NCI-H1105 (cell line): ENCODE measurements around the gene RNF2.
"Not testable (repeated sequence)": the region's sequence is repeated elsewhere in the genome, so short reads cannot be mapped to it uniquely, and the experiment has no call there.

Experiments used
- DNase-seq: peaks from one replicate; lab custom pipeline; 2025; lab: John Stamatoyannopoulos, UW

The RNF2 gene

GRCh38 chr1:185050823-185051451 is 5.6 kb downstream of the RNF2 start:
- peak; percentile 52 for DNase-seq

DNA sequence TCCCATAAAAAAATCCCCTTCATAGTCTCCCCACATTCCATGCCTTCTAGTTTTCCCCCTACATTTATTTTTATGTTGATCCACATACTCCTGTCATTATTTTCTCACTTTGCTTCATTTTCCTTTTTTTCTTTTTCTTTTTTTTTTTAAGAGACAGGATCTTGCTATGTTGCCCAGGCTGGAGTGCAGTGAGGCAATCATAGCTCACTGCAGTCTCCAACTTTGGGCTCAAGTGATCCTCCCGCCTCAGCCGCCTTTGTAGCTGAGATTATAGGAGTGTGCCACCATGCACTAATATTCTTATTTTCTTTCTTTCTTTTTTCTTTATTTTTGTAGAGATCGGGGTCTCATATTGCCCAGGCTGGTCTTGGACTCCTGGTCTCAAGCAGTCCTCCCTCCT is 7.8 kb downstream of the RNF2 start:
- no peak for DNase-seq

- no peak for DNase-seq
Measured at GRCh38 chr1:185054365-185055060, 9.2 kb downstream of the RNF2 start.

GRCh38 chr1:185058110-185058509 is 12.8 kb downstream of the RNF2 start:
- DNase-seq, result no peak

- no peak for DNase-seq
Measured at GRCh38 chr1:185058876-185059275, 13.5 kb downstream of the RNF2 start.

DNA sequence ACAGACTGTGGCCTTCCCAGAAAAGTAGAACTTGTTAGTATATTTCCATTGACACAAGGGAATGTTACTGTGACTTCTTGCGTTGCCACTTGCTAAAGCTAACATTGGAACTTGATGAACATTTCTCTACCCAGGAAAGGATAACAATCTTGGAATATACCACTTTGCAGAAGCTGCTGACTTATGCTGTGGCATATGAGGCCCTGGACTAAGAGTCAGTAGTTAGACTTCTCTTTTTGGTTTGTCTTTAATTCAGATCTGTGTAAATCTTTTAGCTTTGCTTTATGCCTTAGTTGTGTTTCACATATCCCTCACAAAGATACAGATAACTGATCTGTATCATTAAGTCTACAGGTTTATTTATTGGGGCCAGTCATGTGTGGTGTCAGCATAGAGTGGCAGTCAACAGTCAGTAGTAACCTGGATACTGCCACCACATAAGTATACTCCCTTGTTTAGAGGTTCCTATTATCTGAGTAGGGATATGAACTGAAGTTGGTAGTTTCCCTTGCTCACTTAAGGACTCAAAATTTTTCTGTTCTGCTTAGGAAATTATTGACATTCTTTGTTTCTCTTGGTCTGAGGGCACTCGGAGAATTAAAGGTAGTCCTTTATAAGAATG is 14.7 kb downstream of the RNF2 start:
- no peak for DNase-seq

GRCh38 chr1:185062710-185063370 is 17.5 kb downstream of the RNF2 start:
- no peak for DNase-seq

GRCh38 chr1:185063719-185064118 is 18.4 kb downstream of the RNF2 start:
- DNase-seq, result no peak

DNA sequence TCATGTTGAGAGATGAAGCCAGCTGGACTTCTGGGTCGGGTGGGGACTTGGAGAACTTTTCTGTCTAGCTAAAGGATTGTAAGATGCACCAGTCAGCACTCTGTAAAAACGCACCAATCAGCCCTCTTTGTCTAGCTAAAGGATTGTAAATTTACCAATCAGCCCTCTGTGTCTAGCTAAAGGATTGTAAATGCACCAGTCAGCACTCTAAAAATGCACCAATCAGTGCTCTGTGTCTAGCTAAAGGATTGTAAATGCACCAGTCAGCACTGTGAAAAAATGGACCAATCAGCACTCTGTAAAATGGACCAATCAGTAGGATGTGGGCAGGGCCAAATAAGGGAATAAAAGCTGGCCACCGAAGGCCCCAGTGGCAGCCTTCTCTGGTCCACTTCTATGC is 19.6 kb downstream of the RNF2 start:
- not testable (repeated sequence) for DNase-seq

DNA sequence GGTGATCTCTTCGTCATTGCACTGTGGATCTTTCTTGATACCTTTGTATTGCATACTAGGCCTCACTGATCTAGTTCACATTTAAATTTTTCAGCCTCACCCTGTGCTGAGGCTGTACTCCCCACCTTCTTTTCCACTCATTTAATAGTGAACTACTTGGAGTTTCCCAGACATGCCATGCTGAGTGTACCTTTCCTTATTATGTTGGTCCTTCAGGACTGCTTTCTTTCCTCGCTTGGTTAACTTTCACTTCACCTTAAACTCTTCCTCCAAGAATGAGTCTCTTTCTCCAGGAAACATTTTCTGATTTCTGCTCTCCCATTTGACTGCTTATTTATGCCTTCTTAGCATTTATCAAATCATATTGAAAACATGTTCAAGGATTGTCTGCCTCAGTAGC is 20.8 kb downstream of the RNF2 start:
- no peak for DNase-seq

DNA sequence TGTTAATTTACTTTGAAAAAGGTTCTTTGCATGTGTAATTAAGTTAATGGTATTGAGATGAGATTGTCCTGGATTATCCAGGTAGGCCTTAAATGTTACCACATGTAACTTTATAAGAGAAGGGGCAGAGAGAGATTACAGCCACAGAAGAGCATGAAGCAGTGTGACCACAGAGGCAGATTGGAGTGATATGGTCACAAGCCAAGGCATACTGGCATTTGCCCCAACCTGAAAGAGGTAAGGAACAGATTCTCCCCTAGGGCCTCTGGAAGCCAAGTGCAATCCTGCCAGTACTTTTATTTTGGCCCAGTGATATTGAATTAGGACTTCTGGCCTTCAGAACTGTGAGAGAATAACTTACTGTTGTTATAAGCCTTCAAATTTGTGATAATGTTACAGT is 23.0 kb downstream of the RNF2 start:
- no peak for DNase-seq

- no peak for DNase-seq
Measured at GRCh38 chr1:185069202-185069772, 23.9 kb downstream of the RNF2 start.

GRCh38 chr1:185070051-185070450 is 24.7 kb downstream of the RNF2 start:
- no peak for DNase-seq

DNA sequence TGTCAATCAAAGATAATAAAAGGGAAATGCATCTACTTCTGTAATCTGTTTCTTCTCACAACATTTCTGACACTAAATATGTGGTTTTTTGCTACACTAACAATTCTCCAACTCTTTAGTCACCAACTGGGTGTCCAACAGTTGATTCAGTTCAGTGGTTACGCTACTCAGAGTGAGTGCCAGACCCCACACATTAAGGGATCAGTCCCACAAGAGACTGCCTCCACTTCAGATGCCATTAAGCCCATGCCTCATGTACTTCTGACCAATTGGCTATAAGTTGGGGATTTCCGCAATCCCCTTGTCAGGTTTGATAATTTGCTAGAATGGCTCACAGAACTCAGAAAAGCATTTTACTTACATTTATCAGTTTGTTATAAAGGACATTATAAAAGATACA is 28.4 kb downstream of the RNF2 start:
- no peak for DNase-seq

- no peak for DNase-seq
Measured at GRCh38 chr1:185074307-185074706, 28.9 kb downstream of the RNF2 start.

DNA sequence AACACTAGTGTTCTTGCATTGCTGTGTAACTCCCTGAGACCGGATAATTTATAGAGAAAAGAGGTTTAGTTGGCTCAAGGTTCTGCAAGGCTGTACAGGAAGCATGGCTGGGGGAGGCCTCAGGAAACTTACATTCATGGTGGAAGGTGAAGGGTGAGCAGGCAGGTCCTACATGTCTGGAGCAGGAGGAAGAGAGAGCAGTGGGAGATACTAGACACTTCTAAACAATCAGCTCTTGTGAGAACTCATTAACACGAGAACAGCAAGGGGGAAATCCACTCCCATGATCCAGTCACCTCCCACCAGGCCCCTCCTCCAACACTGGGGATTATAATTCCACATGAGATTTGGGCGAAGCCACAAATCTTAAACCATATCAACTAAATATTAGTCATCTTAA is 30.1 kb downstream of the RNF2 start:
- DNase-seq, result no peak

- no peak for DNase-seq
Measured at GRCh38 chr1:185077374-185077773, 32.0 kb downstream of the RNF2 start.

GRCh38 chr1:185080422-185080821 is 35.1 kb downstream of the RNF2 start:
- no peak for DNase-seq

- no peak for DNase-seq
Measured at GRCh38 chr1:185083818-185084217, 38.5 kb downstream of the RNF2 start.

GRCh38 chr1:185087101-185087500 is 41.7 kb downstream of the RNF2 start:
- DNase-seq, result no peak

DNA sequence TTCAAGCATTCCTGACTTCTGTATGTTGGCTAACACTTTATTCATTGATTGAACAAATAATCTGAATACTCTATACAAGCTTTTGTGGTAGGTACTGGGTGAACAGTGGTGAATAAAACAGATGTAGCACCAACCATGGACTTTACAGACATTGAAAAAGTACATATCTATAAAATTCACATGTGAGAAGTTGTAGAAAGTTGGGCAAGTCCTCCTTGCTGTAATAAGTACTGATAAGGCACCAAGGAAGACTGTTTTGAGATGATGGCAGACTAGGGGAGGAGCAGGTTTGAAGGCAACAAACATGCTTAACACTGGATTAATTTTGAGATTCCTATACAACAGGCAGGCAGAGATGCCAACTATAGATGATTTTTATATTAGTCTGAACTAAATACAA is 42.4 kb downstream of the RNF2 start:
- DNase-seq, result no peak

- peak; percentile 34 for DNase-seq
Measured at GRCh38 chr1:185091480-185091879, 46.1 kb downstream of the RNF2 start.

DNA sequence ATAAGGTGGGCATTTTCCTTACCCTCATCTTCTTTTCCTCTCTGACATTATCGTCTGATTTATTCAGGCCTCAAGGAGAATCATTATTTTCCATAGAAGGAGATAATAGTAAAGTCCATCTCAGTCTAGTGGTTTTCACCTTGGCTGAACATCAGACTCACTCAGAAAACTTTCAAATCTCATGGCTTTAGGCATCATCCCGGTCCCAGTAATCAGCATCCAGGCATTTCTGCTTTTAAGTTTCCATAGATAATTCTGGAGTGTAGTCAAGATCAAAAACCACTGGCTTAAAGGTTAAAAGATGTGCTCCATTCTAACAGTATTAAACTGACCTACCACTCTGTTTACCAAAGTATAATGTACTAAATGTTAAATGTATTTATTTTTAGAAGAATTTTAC is 49.4 kb downstream of the RNF2 start:
- no peak for DNase-seq
